Measurements from ENCODE around the gene SEZ6.

GRCh38 chr17:28970879-28971278, 35.0 kb downstream of the SEZ6 start:
- no peak for TF ChIP-seq CTCF (IDR thresholded peaks at IDR 0.05)
- no peak for TF ChIP-seq EZH2 (IDR thresholded peaks at IDR 0.05; ENCODE audit: borderline replicate concordance, insufficient read depth, low read depth, low read length, poor library complexity, severe bottlenecking)
